H1 (cell line): ENCODE measurements around the gene PPP1R9A. TPM values are rescaled to one million over a fixed set of nuclear protein-coding genes. Genes with fewer than 3 reads are reported as not detected.

Experiments used
- CHD7 ChIP-seq: fragments of 300-600 bp; sonication (generic); IDR thresholded peaks from 2 replicates; pipeline ENCODE4 v1.7.1; 2012; ENCODE audit warnings: low read length, moderate library complexity, mild to moderate bottlenecking, inconsistent platforms; ENCODE audit not compliant: insufficient replicate concordance
- EZH2 ChIP-seq: fragments of 200-600 bp; sonication (generic); IDR thresholded peaks from 2 replicates; pipeline ENCODE4 v1.7.1; 2012; ENCODE audit warnings: low read depth, mild to moderate bottlenecking, moderate library complexity, low read length, inconsistent platforms; ENCODE audit not compliant: severe bottlenecking
- FOSL1 ChIP-seq: IDR thresholded peaks from 2 replicates; pipeline ENCODE4 v1.6.1; 2011; ENCODE audit warnings: mild to moderate bottlenecking, low read depth, low read length, moderate library complexity; ENCODE audit not compliant: insufficient read depth
- NANOG ChIP-seq: IDR thresholded peaks from 2 replicates; pipeline ENCODE4 v1.6.1; 2011; ENCODE audit warnings: low read length, low read depth, mild to moderate bottlenecking, inconsistent platforms; ENCODE audit not compliant: insufficient read depth, poor library complexity, severe bottlenecking
- NRF1 ChIP-seq: IDR thresholded peaks from 2 replicates; pipeline ENCODE4 v1.6.1; 2011; ENCODE audit warnings: mild to moderate bottlenecking, low read depth, low read length, improper control_type of control experiment
- SP1 ChIP-seq: IDR thresholded peaks from 2 replicates; pipeline ENCODE4 v1.6.1; 2011; ENCODE audit warnings: low read depth, low read length
- ZNF274 ChIP-seq: IDR thresholded peaks from 2 replicates; pipeline ENCODE4 v1.7.0; 2012; ENCODE audit warnings: low read length, borderline replicate concordance; ENCODE audit errors: extremely low read depth
- polyA plus RNA-seq, 7 experiments: library from polyadenylated mRNA; depleted of rRNA in 3 of 7; stranded (reverse) in 5 of 7; unstranded in 2 of 7; fragments of >200 nt in 5 of 7; fragments of 200-250 nt in 2 of 7; gene quantifications; 1 replicate in 5 of 7; 2 replicates in 1 of 7; 4 replicates in 1 of 7; pipeline versions ENCODE4 v1.2.1 to v1.2.3, GENCODE V29; 2011 to 2013; ENCODE audit warnings: missing spikeins in 2 of 7, mixed read lengths in 2 of 7
- total RNA-seq: library from RNA; stranded (reverse); fragmentation: NEBNext Ultra II Directional; extraction: Animal tissue kit (Norgen Biotek cat#: 25700); gene quantifications from 2 replicates; pipeline ENCODE4 v1.2.1, GENCODE V29; 2021

Gene PPP1R9A
- total and polyA plus RNA-seq, 2 of the 8 experiments (the other 6 are each of a cell fraction or from before 2014, with no cell fraction given) = 3.0 to 20.3 TPM

GRCh38 chr7:95269640-95270039 is 362.2 kb downstream of the PPP1R9A start (continued):
- TF ChIP-seq ZNF274 (no peak), CHD7 (no peak), EZH2 (no peak), SP1 (no peak), NRF1 (no peak), FOSL1 (no peak), NANOG (no peak)
